Mammary epithelial cell (primary cell): Measurements from ENCODE around the gene SLC38A1.

Experiments
- EZH2 ChIP-seq: IDR thresholded peaks from 2 replicates; pipeline ENCODE4 v1.6.1; 2012; ENCODE audit warnings: low read length, inconsistent platforms, borderline replicate concordance
- TF ChIP-seq, protein P1 (sequence below), 2 donors: IDR thresholded peaks in 1 of 2; conservative IDR thresholded peaks in 1 of 2; 2 replicates each; pipeline ENCODE4 v1.5.1; 2011 to 2012; ENCODE audit warnings: inconsistent platforms in 2 of 2, low read length in 2 of 2, mild to moderate bottlenecking in 2 of 2, control low read depth in 1 of 2, low read depth in 1 of 2; ENCODE audit not compliant: insufficient read depth in 1 of 2; ENCODE audit errors: extremely low read depth in 1 of 2

DNA sequence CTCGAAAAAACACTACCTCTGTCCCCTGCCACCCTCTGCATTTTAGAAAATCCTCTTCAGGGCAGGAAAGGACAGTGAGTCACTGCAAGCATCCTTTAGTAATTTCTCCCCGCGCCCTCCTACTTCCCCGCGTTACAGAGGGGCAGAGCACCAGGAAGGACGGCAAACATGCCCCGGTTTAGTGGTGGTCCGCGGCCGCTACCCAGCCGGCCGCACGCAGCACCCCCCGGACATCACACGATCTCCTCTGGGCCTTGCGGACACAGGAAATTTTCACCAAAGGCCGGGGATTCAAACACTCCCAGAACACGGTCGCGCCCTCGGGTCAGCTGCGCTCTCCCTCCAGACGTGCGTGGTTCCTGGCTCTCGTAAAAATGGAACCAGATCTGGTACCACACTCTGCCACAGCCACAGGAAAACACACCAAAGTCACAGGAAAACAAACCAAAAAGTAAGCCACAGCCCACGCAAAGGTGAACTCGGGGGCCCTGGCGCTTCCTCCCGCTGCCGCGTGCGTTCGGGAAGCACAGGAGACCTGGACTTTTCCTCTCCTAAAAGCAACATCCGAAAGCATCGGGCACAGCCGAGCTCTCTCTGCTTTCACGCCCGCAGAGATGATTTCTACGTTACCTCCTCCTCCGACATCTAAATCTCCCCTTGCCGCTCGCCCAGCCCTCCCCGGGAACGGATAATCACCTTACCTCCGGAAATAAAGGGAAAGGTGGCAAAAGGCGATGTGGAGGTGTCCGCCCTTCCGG lies 839 bp downstream of the SLC38A1 start:
- TF ChIP-seq, protein P1, sequence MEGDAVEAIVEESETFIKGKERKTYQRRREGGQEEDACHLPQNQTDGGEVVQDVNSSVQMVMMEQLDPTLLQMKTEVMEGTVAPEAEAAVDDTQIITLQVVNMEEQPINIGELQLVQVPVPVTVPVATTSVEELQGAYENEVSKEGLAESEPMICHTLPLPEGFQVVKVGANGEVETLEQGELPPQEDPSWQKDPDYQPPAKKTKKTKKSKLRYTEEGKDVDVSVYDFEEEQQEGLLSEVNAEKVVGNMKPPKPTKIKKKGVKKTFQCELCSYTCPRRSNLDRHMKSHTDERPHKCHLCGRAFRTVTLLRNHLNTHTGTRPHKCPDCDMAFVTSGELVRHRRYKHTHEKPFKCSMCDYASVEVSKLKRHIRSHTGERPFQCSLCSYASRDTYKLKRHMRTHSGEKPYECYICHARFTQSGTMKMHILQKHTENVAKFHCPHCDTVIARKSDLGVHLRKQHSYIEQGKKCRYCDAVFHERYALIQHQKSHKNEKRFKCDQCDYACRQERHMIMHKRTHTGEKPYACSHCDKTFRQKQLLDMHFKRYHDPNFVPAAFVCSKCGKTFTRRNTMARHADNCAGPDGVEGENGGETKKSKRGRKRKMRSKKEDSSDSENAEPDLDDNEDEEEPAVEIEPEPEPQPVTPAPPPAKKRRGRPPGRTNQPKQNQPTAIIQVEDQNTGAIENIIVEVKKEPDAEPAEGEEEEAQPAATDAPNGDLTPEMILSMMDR (conservative IDR thresholded peaks at IDR 0.05 in 1 of 2, IDR thresholded peaks at IDR 0.05 in 1 of 2; ENCODE audit: extremely low read depth in 1 of 2, insufficient read depth in 1 of 2, low read depth in 1 of 2, low read length in 2 of 2) = no peak
- no peak for TF ChIP-seq EZH2
